PC-3 (cell line): ENCODE data around the gene SMARCD2.
"Not testable (repeated sequence)": the region's sequence is repeated elsewhere in the genome, so short reads cannot be mapped to it uniquely, and the experiment has no call there.

ENCODE experiments used
- CTCF ChIP-seq: fragments of 300-600 bp; sonication (generic); conservative IDR thresholded peaks from 2 replicates; pipeline ENCODE4 v1.5.1; 2017; ENCODE audit warnings: antibody characterized with exemption, low read depth, mild to moderate bottlenecking, low read length
- EZH2 ChIP-seq: fragments of 300-600 bp; sonication (generic); IDR thresholded peaks from one replicate; pipeline ENCODE4 v1.6.1; 2017; ENCODE audit warnings: antibody characterized with exemption, mild to moderate bottlenecking, low read length; ENCODE audit not compliant: unreplicated experiment
- EZH2phosphoT487 ChIP-seq: fragments of 300-600 bp; sonication (generic); IDR thresholded peaks from 2 replicates; pipeline ENCODE4 v1.6.1; 2018; ENCODE audit warnings: mild to moderate bottlenecking, antibody characterized with exemption, low read length, borderline replicate concordance

- TF ChIP-seq CTCF, EZH2phosphoT487, EZH2: not testable (repeated sequence)
Measured at GRCh38 chr17:63874693-63875092, 32.2 kb upstream of the SMARCD2 start.
